Omental fat pad (tissue), 4 donors: ENCODE results near the gene NHERF1. TPM values are rescaled to one million over a fixed set of nuclear protein-coding genes. Genes with fewer than 3 reads are reported as not detected.

ENCODE experiments used
- ATAC-seq: fragments of 150-250 bp; one replicate; pipeline ENCODE4 v1.9.1; 2016; ENCODE audit warnings: mild to moderate bottlenecking, moderate library complexity; ENCODE audit not compliant: low FRiP score
- DNase-seq: peaks from one replicate; pipeline ENCODE4 v3.0.0-alpha.2; 2019; ENCODE audit warnings: low spot score
- total RNA-seq, 4 donors: library from RNA; depleted of rRNA; stranded (reverse); fragments of >200 nt; gene quantifications; one replicate each; pipeline ENCODE4 v1.1.0, GENCODE V29; 2016
- TF ChIP-seq, protein P1 (sequence below), 3 donors: fragments of 450-650 bp; IDR thresholded peaks; one replicate each; pipeline ENCODE4 v1.5.1; 2016 to 2017; ENCODE audit warnings: antibody characterized with exemption in 3 of 3, mild to moderate bottlenecking in 3 of 3, moderate library complexity in 2 of 3

NHERF1 gene
- total RNA-seq, 4 donors from 2014 or later, result 18.0 to 51.7 (median 21.8) TPM

DNA sequence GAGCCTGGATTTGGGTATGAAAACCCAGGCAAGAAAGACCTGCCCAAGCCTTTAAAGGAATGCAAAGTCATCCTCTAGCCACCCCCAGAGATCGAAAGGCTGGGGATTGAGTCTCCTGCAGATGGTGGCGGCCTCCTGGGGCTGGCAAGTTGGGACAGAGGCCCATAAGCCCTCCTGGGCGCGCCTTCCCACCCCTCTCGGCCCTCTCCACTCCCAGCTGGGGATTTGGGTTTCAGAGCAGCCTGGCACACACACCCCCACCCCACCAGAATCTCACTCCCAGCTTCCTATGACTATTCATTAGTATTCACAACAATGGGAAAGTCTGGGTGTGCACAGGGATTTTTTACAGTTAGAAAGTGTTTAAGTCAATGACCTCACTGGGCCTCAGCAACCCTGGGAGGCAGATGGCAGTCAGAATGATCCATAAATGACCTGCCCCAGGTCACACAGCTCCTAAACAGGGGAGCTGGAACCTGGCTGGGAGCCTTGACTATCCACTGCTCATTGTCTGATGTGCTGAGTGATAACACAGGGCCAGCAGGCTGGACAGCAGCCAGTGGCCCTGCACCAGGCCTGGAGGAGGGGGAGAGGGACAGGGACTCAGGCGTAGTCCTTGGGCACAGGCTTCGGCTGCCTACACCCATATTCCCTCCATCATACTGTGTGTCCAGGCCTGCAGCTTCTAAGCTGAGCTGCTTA lies 12.1 kb downstream of the NHERF1 start:
- no peak for DNase-seq
- TF ChIP-seq, protein P1, sequence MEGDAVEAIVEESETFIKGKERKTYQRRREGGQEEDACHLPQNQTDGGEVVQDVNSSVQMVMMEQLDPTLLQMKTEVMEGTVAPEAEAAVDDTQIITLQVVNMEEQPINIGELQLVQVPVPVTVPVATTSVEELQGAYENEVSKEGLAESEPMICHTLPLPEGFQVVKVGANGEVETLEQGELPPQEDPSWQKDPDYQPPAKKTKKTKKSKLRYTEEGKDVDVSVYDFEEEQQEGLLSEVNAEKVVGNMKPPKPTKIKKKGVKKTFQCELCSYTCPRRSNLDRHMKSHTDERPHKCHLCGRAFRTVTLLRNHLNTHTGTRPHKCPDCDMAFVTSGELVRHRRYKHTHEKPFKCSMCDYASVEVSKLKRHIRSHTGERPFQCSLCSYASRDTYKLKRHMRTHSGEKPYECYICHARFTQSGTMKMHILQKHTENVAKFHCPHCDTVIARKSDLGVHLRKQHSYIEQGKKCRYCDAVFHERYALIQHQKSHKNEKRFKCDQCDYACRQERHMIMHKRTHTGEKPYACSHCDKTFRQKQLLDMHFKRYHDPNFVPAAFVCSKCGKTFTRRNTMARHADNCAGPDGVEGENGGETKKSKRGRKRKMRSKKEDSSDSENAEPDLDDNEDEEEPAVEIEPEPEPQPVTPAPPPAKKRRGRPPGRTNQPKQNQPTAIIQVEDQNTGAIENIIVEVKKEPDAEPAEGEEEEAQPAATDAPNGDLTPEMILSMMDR (IDR thresholded peaks at IDR 0.05), result no peak
- no peak for ATAC-seq

DNA sequence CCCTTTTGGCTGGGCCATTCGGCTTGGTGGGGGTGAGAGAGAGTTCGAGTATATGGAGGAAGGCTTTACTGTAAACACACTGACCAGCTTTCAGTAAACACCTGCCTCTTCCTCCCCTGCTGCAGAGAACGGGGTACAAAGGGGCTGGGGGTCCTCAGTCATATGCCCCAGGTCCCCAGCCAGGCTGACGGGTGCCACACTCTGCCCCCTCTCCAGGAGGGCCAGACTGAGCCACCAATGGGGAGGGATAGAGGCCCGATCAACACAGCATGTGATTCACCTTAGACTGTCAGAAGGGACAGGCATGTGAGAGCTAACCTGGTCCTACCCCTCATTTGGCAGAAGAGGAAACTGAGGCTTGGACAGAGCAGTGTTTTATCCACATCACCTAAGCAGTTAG lies 13.0 kb downstream of the NHERF1 start:
- ATAC-seq, result no peak
- TF ChIP-seq, protein P1 (IDR thresholded peaks at IDR 0.05), result no peak
- no peak for DNase-seq

DNA sequence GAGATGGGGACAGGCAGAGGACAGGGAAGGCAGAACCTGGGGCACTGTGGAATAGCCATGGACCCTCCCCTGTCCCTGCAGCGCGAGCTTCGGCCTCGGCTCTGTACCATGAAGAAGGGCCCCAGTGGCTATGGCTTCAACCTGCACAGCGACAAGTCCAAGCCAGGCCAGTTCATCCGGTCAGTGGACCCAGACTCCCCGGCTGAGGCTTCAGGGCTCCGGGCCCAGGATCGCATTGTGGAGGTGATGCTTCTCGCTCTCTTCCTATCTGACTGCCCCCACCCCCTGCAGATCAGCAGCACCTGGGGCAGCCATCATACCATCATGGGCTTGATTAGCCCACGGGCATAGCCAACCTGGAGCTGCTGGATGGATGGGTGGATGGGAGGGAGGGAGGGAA lies 13.5 kb downstream of the NHERF1 start:
- DNase-seq (no peak), ATAC-seq (no peak)
- TF ChIP-seq, protein P1 (IDR thresholded peaks at IDR 0.05), result no peak

DNA sequence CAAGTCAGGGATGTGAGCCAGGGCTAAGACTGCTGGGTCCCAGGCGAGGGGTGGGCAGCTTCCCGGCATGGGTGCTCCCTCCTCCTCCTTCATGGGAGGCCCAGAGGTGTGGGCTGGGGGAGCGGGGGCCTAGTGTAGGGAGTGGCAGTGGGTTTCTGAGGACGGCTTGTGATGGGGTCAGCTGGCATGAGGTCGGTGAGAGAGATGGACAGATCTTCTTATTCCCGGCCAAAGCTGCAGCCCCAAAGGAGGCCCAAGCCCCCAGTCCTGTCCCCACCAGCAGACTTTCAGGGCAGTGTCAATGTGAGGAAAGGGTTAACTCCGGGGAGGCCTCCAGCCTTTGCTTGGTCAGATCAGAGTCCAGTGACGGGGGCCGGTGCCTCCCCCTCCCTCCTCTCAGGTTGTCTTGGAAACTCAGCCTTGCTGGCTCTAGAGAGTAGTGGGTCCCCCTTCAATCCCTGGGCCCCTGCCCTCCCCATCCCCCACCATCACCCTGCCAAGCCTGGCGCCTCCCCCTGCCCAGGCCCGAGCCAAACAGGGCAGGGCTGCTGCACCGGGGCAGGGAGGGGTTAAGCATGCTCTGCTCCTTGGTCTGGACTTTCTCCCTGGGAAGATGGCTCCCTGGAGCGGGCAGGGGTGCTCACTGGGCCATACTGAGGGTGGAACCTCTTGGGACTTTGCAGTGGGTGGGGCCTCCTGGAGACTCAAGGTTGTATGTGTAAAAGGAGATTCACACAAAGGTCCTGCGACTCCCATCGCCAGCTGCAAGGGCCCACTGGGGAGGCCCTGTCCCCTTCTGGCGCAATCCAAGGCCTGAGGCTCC lies 15.3 kb downstream of the NHERF1 start:
- TF ChIP-seq, protein P1 (IDR thresholded peaks at IDR 0.05), result no peak
- DNase-seq (no peak), ATAC-seq (no peak)

DNA sequence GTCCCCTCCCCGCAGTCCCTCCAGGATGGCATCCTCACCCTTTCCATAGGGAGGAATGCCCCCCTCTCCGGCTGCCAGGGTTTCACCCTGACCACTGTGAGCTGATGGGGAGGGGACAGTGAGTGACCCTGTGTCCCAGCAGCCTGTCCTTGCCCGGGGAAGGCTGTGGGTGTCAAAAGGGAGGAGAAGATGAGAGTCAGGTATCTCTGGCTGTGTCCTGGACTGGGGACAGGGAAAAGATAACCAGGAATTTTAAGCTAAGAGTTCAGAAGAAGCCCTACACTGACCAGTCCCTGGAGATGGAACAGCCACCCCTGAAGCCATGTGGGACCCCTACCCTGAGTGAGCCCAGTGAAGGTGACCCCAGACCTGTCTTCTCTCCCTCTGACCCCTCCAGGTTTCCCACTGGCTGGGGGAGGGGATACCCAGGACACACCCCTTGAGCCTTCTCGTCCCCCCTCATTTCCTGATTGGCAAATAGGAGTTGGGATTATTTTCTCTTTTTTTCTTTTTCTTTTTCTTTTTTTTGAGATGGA lies 16.4 kb downstream of the NHERF1 start:
- ATAC-seq, result no peak
- TF ChIP-seq, protein P1 (IDR thresholded peaks at IDR 0.05), result no peak
- no peak for DNase-seq

DNA sequence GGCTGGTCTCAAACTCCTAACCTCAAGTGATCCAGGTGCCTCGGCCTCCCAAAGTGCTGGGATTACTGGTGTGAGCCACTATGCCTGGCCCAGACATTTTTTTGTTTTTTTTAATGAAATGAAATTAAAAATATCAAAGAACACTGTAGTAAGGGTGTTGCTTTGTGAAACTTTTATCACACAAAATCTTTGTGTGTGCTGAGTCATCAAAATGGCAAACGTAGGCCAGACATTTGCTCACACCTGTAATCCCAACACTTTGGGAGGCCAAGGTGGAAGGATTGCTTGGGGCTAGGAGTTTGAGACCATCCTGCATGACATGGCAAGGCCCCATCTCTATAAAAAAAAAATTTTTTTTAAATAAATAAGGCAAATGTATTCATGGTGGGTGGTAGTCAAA lies 18.0 kb downstream of the NHERF1 start:
- TF ChIP-seq, protein P1 (IDR thresholded peaks at IDR 0.05), result no peak
- no peak for DNase-seq
- no peak for ATAC-seq
